ENCODE data around the gene KIF5C.

The KIF5C gene

GRCh38 chr2:149056541-149057255 lies 181.7 kb downstream of the KIF5C start:
- no peak for DNase-seq

GRCh38 chr2:149057401-149057800 lies 182.4 kb downstream of the KIF5C start:
- DNase-seq: no peak

- DNase-seq: no peak
Observed at GRCh38 chr2:149058936-149059335, 183.9 kb downstream of the KIF5C start.

GRCh38 chr2:149059822-149060221 lies 184.8 kb downstream of the KIF5C start:
- no peak for DNase-seq

GRCh38 chr2:149061133-149061745 lies 186.2 kb downstream of the KIF5C start:
- DNase-seq: no peak

- no peak for DNase-seq
Observed at GRCh38 chr2:149062531-149062930, 187.5 kb downstream of the KIF5C start.

GRCh38 chr2:149063177-149063576 lies 188.2 kb downstream of the KIF5C start:
- DNase-seq: no peak

GRCh38 chr2:149064365-149064841 lies 189.4 kb downstream of the KIF5C start:
- DNase-seq: no peak

GRCh38 chr2:149064856-149065630 lies 190.0 kb downstream of the KIF5C start:
- DNase-seq: no peak

DNA sequence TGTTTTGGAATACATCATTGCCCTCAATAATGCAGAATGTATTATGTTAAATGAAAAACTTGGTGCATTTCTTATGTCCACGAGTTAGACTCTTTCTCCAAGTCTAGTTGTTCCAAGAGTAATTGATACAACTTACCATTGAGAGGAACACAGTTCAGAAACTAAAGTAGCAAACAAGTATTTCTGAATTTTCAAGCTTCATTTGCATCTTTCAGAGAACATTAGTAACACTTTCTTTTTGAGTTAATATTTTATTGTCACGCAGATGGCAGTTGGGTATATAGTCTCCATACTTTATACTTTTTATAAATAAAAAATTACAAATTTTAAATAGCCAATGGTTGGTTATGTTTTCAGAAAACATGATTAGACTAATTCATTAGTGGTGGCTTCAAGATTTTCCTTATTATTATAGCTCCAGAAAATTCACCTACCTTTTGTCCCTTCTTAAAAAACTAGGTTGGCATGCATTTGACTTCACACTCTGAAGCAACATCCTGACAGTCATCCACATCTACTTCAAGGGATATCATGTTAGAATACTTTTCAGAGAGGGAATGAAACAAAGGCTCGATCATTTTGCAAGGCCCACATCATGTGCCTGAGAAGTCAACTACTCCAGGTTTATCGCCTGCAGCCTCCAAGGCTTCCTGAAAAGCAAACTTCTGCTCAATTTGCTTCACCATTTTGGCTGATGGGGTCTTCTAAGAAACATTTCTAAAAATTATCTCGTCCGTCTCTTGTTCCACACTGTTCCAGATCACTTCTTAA lies 193.4 kb downstream of the KIF5C start:
- DNase-seq: no peak

- peak; percentile 10 to 25 for DNase-seq
Observed at GRCh38 chr2:149068996-149069888, 194.2 kb downstream of the KIF5C start.

- no peak for DNase-seq
Observed at GRCh38 chr2:149070681-149071320, 195.8 kb downstream of the KIF5C start.

DNA sequence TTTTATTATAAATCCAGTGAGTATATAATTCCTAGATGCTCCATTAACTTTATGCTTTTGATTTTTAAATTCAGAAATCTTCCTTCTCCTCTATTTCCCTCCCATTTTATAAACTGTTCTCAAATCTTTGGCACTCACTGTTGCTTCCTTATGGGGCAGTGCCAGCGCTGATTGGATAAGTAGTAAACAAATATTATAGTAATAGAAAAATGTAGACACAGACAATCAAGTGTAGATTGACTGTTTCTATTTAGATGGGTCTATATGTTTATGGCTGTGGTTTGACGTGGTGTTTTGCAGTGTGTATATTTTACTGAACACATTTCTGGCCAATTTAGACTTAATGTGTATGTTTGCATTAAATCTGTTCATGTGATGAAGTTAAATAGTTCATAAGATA lies 200.1 kb downstream of the KIF5C start:
- no peak for DNase-seq

- no peak for DNase-seq
Observed at GRCh38 chr2:149075853-149076252, 200.8 kb downstream of the KIF5C start.
